GM10266 (cell line): Measurements from ENCODE around the gene SHANK1.

Source experiments
- DNase-seq: peaks from one replicate; pipeline ENCODE4 v3.0.0; 2012; ENCODE audit errors: extremely low spot score
- CTCF ChIP-seq: IDR thresholded peaks from 2 replicates; pipeline ENCODE4 v1.5.1; 2012; ENCODE audit warnings: mild to moderate bottlenecking, low read depth; ENCODE audit not compliant: control insufficient read depth, insufficient read depth; ENCODE audit errors: missing control alignments

SHANK1 gene

GRCh38 chr19:50670102-50670380 is 49.6 kb downstream of the SHANK1 start:
- DNase-seq = no peak
- TF ChIP-seq CTCF = no peak

GRCh38 chr19:50669302-50670101 is 50.1 kb downstream of the SHANK1 start:
- no peak for DNase-seq
- TF ChIP-seq CTCF = peak; percentile 69

GRCh38 chr19:50668879-50669278 is 50.7 kb downstream of the SHANK1 start:
- no peak for DNase-seq
- no peak for TF ChIP-seq CTCF

GRCh38 chr19:50668416-50668815 is 51.2 kb downstream of the SHANK1 start:
- no peak for DNase-seq
- no peak for TF ChIP-seq CTCF

GRCh38 chr19:50667759-50668231 is 51.8 kb downstream of the SHANK1 start:
- DNase-seq = no peak
- TF ChIP-seq CTCF = no peak

- no peak for DNase-seq
- no peak for TF ChIP-seq CTCF
These were observed 52.3 kb downstream of the SHANK1 start for GRCh38 chr19:50667177-50667758.
